GM21825 (cell line): Measurements from ENCODE around the gene ATF7IP2.
"Not testable (repeated sequence)": the region's sequence is repeated elsewhere in the genome, so short reads cannot be mapped to it uniquely, and the experiment has no call there.

ENCODE experiments used
- ATAC-seq: cut with Tn5 transposase; IDR thresholded peaks from one replicate; pipeline ENCODE4 v1.9.1; 2021; ENCODE audit warnings: mild to moderate bottlenecking, moderate library complexity; ENCODE audit not compliant: unreplicated experiment

The ATF7IP2 gene

GRCh38 chr16:10371592-10371991 lies 14.3 kb upstream of the ATF7IP2 start:
- no peak for ATAC-seq

- no peak for ATAC-seq
Observed at GRCh38 chr16:10373556-10373955, 12.3 kb upstream of the ATF7IP2 start.

GRCh38 chr16:10376229-10376628 lies 9.6 kb upstream of the ATF7IP2 start:
- ATAC-seq: no peak

- no peak for ATAC-seq
Observed at GRCh38 chr16:10383626-10384025, 2.2 kb upstream of the ATF7IP2 start.

- ATAC-seq: no peak
Observed at GRCh38 chr16:10386517-10387100, 748 bp downstream of the ATF7IP2 start.

GRCh38 chr16:10387188-10387617 lies 1.3 kb downstream of the ATF7IP2 start:
- ATAC-seq: no peak

- ATAC-seq: no peak
Observed at GRCh38 chr16:10388988-10389387, 3.1 kb downstream of the ATF7IP2 start.

GRCh38 chr16:10390330-10390729 lies 4.5 kb downstream of the ATF7IP2 start:
- no peak for ATAC-seq

GRCh38 chr16:10390867-10391266 lies 5.0 kb downstream of the ATF7IP2 start:
- no peak for ATAC-seq

- no peak for ATAC-seq
Observed at GRCh38 chr16:10391339-10391738, 5.5 kb downstream of the ATF7IP2 start.

- ATAC-seq: no peak
Observed at GRCh38 chr16:10402975-10403374, 17.1 kb downstream of the ATF7IP2 start.

GRCh38 chr16:10405386-10405939 lies 19.6 kb downstream of the ATF7IP2 start:
- ATAC-seq: no peak

- no peak for ATAC-seq
Observed at GRCh38 chr16:10408824-10409381, 23.0 kb downstream of the ATF7IP2 start.

GRCh38 chr16:10409713-10410112 lies 23.9 kb downstream of the ATF7IP2 start:
- ATAC-seq: not testable (repeated sequence)

GRCh38 chr16:10410469-10410868 lies 24.6 kb downstream of the ATF7IP2 start:
- ATAC-seq: no peak

- ATAC-seq: no peak
Observed at GRCh38 chr16:10412935-10413601, 27.2 kb downstream of the ATF7IP2 start.

GRCh38 chr16:10418204-10418603 lies 32.3 kb downstream of the ATF7IP2 start:
- ATAC-seq: not testable (repeated sequence)

GRCh38 chr16:10419701-10420100 lies 33.8 kb downstream of the ATF7IP2 start:
- no peak for ATAC-seq

- ATAC-seq: no peak
Observed at GRCh38 chr16:10421596-10421995, 35.7 kb downstream of the ATF7IP2 start.

- ATAC-seq: no peak
Observed at GRCh38 chr16:10428433-10429168, 42.7 kb downstream of the ATF7IP2 start.

GRCh38 chr16:10429299-10429969 lies 43.6 kb downstream of the ATF7IP2 start:
- ATAC-seq: not testable (repeated sequence)
